A204.1 (cell line): ENCODE measurements around the gene PDAP1.
"Not testable (repeated sequence)": the region's sequence is repeated elsewhere in the genome, so short reads cannot be mapped to it uniquely, and the experiment has no call there.

ENCODE experiments used
- FAIRE-seq: peaks from 2 replicates; lab custom pipeline; 2012; peaks lifted over from hg19 to GRCh38; lab: Jason Lieb, UNC

The PDAP1 gene

GRCh38 chr7:99395616-99396327, 12.6 kb downstream of the PDAP1 start:
- FAIRE-seq: no peak

- no peak for FAIRE-seq
Measured at GRCh38 chr7:99394188-99394502, 14.3 kb downstream of the PDAP1 start.

GRCh38 chr7:99393355-99394187, 14.8 kb downstream of the PDAP1 start:
- FAIRE-seq: no peak

GRCh38 chr7:99392659-99393354, 15.6 kb downstream of the PDAP1 start:
- no peak for FAIRE-seq

- no peak for FAIRE-seq
Measured at GRCh38 chr7:99392046-99392445, 16.4 kb downstream of the PDAP1 start.

GRCh38 chr7:99390941-99391602, 17.3 kb downstream of the PDAP1 start:
- no peak for FAIRE-seq

GRCh38 chr7:99389772-99390171, 18.6 kb downstream of the PDAP1 start:
- FAIRE-seq: no peak

GRCh38 chr7:99387912-99388311, 20.5 kb downstream of the PDAP1 start:
- no peak for FAIRE-seq

- FAIRE-seq: not testable (repeated sequence)
Measured at GRCh38 chr7:99387239-99387635, 21.2 kb downstream of the PDAP1 start.

GRCh38 chr7:99386584-99387238, 21.7 kb downstream of the PDAP1 start:
- FAIRE-seq: no peak

GRCh38 chr7:99385564-99385963, 22.8 kb downstream of the PDAP1 start:
- no peak for FAIRE-seq

GRCh38 chr7:99384523-99384922, 23.9 kb downstream of the PDAP1 start:
- FAIRE-seq: no peak

GRCh38 chr7:99383791-99384370, 24.5 kb downstream of the PDAP1 start:
- no peak for FAIRE-seq

GRCh38 chr7:99383203-99383602, 25.2 kb downstream of the PDAP1 start:
- no peak for FAIRE-seq

GRCh38 chr7:99381664-99382075, 26.7 kb downstream of the PDAP1 start:
- no peak for FAIRE-seq

- no peak for FAIRE-seq
Measured at GRCh38 chr7:99380823-99381663, 27.4 kb downstream of the PDAP1 start.

GRCh38 chr7:99380032-99380822, 28.2 kb downstream of the PDAP1 start:
- no peak for FAIRE-seq

GRCh38 chr7:99379693-99380031, 28.7 kb downstream of the PDAP1 start:
- not testable (repeated sequence) for FAIRE-seq

GRCh38 chr7:99379043-99379577, 29.3 kb downstream of the PDAP1 start:
- FAIRE-seq: no peak
